HAP-1 (cell line): Measurements from ENCODE around the gene CLCN5.

Experiments
- DNase-seq, 2 experiments: peaks; one replicate each; pipeline ENCODE4 v3.0.0-alpha.2; 2016 to 2020; ENCODE audit warnings: low spot score in 2 of 2
- H3K27me3 ChIP-seq: fragments of 250-450 bp; sonication (Bioruptor Pico); 2 replicates; pipeline ENCODE4 v1.5.1; 2020; ENCODE audit warnings: low read depth, mild to moderate bottlenecking, moderate library complexity
- H3K36me3 ChIP-seq: fragments of 250-450 bp; sonication (Bioruptor Pico); replicated peaks from 2 replicates; pipeline ENCODE4 v1.5.1; 2020; ENCODE audit warnings: mild to moderate bottlenecking
- H3K4me1 ChIP-seq: fragments of 250-450 bp; sonication (Bioruptor Pico); 2 replicates; pipeline ENCODE4 v1.5.1; 2020; ENCODE audit warnings: mild to moderate bottlenecking
- H3K4me3 ChIP-seq: fragments of 250-450 bp; sonication (Bioruptor Pico); 2 replicates; pipeline ENCODE4 v1.5.1; 2020; ENCODE audit warnings: mild to moderate bottlenecking, moderate library complexity
- H3K9me3 ChIP-seq: fragments of 250-450 bp; sonication (Bioruptor Pico); 2 replicates; pipeline ENCODE4 v1.5.1; 2020; ENCODE audit warnings: mild to moderate bottlenecking, moderate library complexity
- in situ Hi-C: fragments of 300-500 bp; cut with MboI; formaldehyde crosslinking; loops from 3 replicates; pipeline ENCODE4 v1.14.3; 2020; ENCODE audit warnings: low sequenced_read_pairs, inconsistent platforms, mixed read lengths

Gene CLCN5

GRCh38 chrX:49922291-49923241 is at the start of gene CLCN5:
TSS of gene CLCN5 (plus strand) at chrX:49922596. CDS start at chrX:49925299, 2,703 bp downstream.
- Histone ChIP-seq H3K4me1 (peaks cover 13% of the 10 kb centered on the region), H3K9me3 (no peaks in the 10 kb centered on the region), H3K4me3 (peak within 1 kb of the TSS; percentile 86), H3K36me3 (peaks cover 10% of the 10 kb centered on the region), H3K27me3 (no peaks in the 10 kb centered on the region)
- in situ Hi-C loops: loop anchor here (25.0 kb wide), 1 partner anchor 665 kb away; no protein-coding TSS in a partner anchor
- peak; percentile 94 to 98 for DNase-seq

GRCh38 chrX:49876750-49877149 is 45.6 kb upstream of the CLCN5 start:
- Histone ChIP-seq H3K36me3 (no peaks in the 10 kb centered on the region; the same call in 1 of the 2 replicates), H3K27me3 (no peaks in the 10 kb centered on the region), H3K9me3 (no peaks in the 10 kb centered on the region; the same call in 1 of the 2 replicates), H3K4me1 (peaks cover 8% of the 10 kb centered on the region), H3K4me3 (no peak overlapping the region)
- in situ Hi-C loops: no loop called here
- DNase-seq: peak; percentile 53 to 56

GRCh38 chrX:49877397-49878101 is 44.8 kb upstream of the CLCN5 start:
- in situ Hi-C loops: no loop called here
- Histone ChIP-seq H3K4me3 (no peak overlapping the region), H3K36me3 (no peaks in the 10 kb centered on the region; the same call in 1 of the 2 replicates), H3K27me3 (no peaks in the 10 kb centered on the region), H3K4me1 (peaks cover 8% of the 10 kb centered on the region), H3K9me3 (no peaks in the 10 kb centered on the region; the same call in 1 of the 2 replicates)
- no peak for DNase-seq

GRCh38 chrX:49878128-49878833 is 44.1 kb upstream of the CLCN5 start:
- H3K36me3 ChIP-seq: no peaks in the 10 kb centered on the region; the same call in 1 of the 2 replicates
- H3K4me3 ChIP-seq: peak overlapping the region; percentile 65
- no peak for DNase-seq
- no peaks in the 10 kb centered on the region for H3K27me3 ChIP-seq
- in situ Hi-C loops: no loop called here
- peaks cover 8% of the 10 kb centered on the region for H3K4me1 ChIP-seq
- H3K9me3 ChIP-seq: no peaks in the 10 kb centered on the region; the same call in 1 of the 2 replicates

GRCh38 chrX:49878834-49879655 is 43.4 kb upstream of the CLCN5 start, which contains the start of gene USP27X:
TSS of gene USP27X (plus strand) at chrX:49879484. CDS start at chrX:49880308, 824 bp downstream.
- Histone ChIP-seq H3K4me3 (peak within 1 kb of the TSS; percentile 65), H3K36me3 (no peaks in the 10 kb centered on the region; the same call in 1 of the 2 replicates), H3K9me3 (no peaks in the 10 kb centered on the region; the same call in 1 of the 2 replicates), H3K27me3 (no peaks in the 10 kb centered on the region), H3K4me1 (peaks cover 8% of the 10 kb centered on the region)
- in situ Hi-C loops: no loop called here
- DNase-seq: peak; percentile 90 to 93

- H3K36me3 ChIP-seq: no peaks in the 10 kb centered on the region; the same call in 1 of the 2 replicates
These were observed 42.6 kb upstream of the CLCN5 start for GRCh38 chrX:49879656-49880277.

GRCh38 chrX:49880668-49881067 is 41.7 kb upstream of the CLCN5 start:
- DNase-seq: no peak
- Histone ChIP-seq H3K36me3 (no peaks in the 10 kb centered on the region; the same call in 1 of the 2 replicates), H3K9me3 (no peaks in the 10 kb centered on the region), H3K4me3 (no peak overlapping the region; the same call in 1 of the 2 replicates), H3K4me1 (peaks cover 8% of the 10 kb centered on the region), H3K27me3 (no peaks in the 10 kb centered on the region)
- in situ Hi-C loops: no loop called here

More at GRCh38 chrX:49879656-49880277, 42.6 kb upstream of the CLCN5 start:
- Histone ChIP-seq H3K27me3 (no peaks in the 10 kb centered on the region), H3K4me1 (peaks cover 8% of the 10 kb centered on the region), H3K9me3 (no peaks in the 10 kb centered on the region; the same call in 1 of the 2 replicates), H3K4me3 (peak overlapping the region; percentile 65)
- in situ Hi-C loops: no loop called here
- DNase-seq: peak in 1 of 2 experiments; percentile 9

- no peaks in the 10 kb centered on the region; the same call in 1 of the 2 replicates for H3K36me3 ChIP-seq
- no peaks in the 10 kb centered on the region for H3K9me3 ChIP-seq
- no peak overlapping the region for H3K4me3 ChIP-seq
- peaks cover 12% of the 10 kb centered on the region for H3K4me1 ChIP-seq
- DNase-seq: peak; percentile 40 to 85
- no peaks in the 10 kb centered on the region for H3K27me3 ChIP-seq
- in situ Hi-C loops: no loop called here
These were observed 38.0 kb upstream of the CLCN5 start for GRCh38 chrX:49884290-49884862.

GRCh38 chrX:49892542-49892941 is 29.9 kb upstream of the CLCN5 start:
- Histone ChIP-seq H3K4me1 (peaks cover 4% of the 10 kb centered on the region; the same call in 1 of the 2 replicates), H3K9me3 (no peaks in the 10 kb centered on the region; the same call in 1 of the 2 replicates), H3K36me3 (no peaks in the 10 kb centered on the region), H3K4me3 (no peak overlapping the region), H3K27me3 (no peaks in the 10 kb centered on the region)
- in situ Hi-C loops: no loop called here
- DNase-seq: no peak

GRCh38 chrX:49896951-49897350 is 25.4 kb upstream of the CLCN5 start:
- in situ Hi-C loops: no loop called here
- DNase-seq: no peak

GRCh38 chrX:49901048-49901447 is 21.3 kb upstream of the CLCN5 start:
- no peaks in the 10 kb centered on the region; the same call in 1 of the 2 replicates for H3K9me3 ChIP-seq
- no peak overlapping the region for H3K4me3 ChIP-seq
- in situ Hi-C loops: loop anchor here (25.0 kb wide), 1 partner anchor 686 kb away; no protein-coding TSS in a partner anchor
- peaks cover 7% of the 10 kb centered on the region for H3K4me1 ChIP-seq
- no peaks in the 10 kb centered on the region for H3K36me3 ChIP-seq
- peak in 1 of 2 experiments; percentile 54 for DNase-seq
- H3K27me3 ChIP-seq: peaks cover 7% of the 10 kb centered on the region; the same call in 1 of the 2 replicates

More at GRCh38 chrX:49896951-49897350, 25.4 kb upstream of the CLCN5 start:
- H3K36me3 ChIP-seq: no peaks in the 10 kb centered on the region
- H3K27me3 ChIP-seq: peaks cover 6% of the 10 kb centered on the region; the same call in 1 of the 2 replicates
- H3K9me3 ChIP-seq: no peaks in the 10 kb centered on the region; the same call in 1 of the 2 replicates
- H3K4me3 ChIP-seq: no peak overlapping the region
- H3K4me1 ChIP-seq: peaks cover 7% of the 10 kb centered on the region
